Right renal pelvis (tissue), 4 donors: ENCODE results near the gene SPHK1. TPM values are rescaled to one million over a fixed set of nuclear protein-coding genes. Genes with fewer than 3 reads are reported as not detected.
A peak's percentile ranks its signal among the peaks of the same experiment; 100 is the strongest.
"Not testable (repeated sequence)": the region's sequence is repeated elsewhere in the genome, so short reads cannot be mapped to it uniquely, and the experiment has no call there.

Experiments
- DNase-seq, 4 donors: peaks; one replicate each; pipeline ENCODE4 v3.0.0-alpha.2; 2013; ENCODE audit warnings: low read depth in 4 of 4, low spot score in 3 of 4, missing footprints in 1 of 4
- polyA plus RNA-seq, 4 donors: library from polyadenylated mRNA; unstranded; fragments of 120-200 nt; gene quantifications; one replicate each; pipeline ENCODE4 v1.2.1, GENCODE V29; 2013; ENCODE audit not compliant: insufficient read length in 4 of 4

The SPHK1 gene
- polyA plus RNA-seq, result 1 to 10 TPM; 1.8 to 4.6 (median 2.7) TPM

- DNase-seq, result no peak
Observed at GRCh38 chr17:76384222-76384986, at the start of gene SPHK1. Gene SPHK1 (plus strand): TSS chr17:76384609. CDS start chr17:76385645, 1,036 bp downstream.

DNA sequence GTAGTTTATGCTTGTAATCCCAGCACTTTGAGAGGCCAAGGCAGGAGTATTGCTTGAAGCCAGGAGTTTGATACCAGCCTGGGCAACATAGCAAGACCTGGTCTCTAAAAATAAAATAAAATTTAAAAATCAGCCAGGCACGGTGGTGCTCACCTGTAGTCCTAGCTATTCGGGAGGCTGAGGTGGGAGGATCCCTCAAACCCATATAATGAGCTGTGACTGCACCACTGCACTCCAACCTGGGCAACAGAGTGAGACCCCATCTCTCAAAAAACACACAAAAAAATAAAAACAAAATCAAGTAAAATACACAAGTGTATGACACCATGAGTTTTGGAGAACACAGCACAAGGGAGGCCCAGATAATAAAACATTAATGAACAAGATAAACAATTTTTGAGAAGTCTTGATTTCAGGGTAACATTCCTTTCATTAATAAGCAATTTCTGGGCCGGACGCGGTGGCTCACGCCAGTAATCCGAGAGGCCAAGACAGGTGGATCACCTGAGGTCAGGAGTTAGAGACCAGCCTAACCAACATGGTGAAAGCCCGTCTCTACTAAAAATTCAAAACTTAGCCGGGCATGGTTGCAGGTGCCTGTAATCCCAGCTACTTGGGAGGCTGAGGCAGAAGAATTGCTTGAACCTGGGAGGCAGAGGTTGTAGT lies 48.6 kb upstream of the SPHK1 start:
- DNase-seq, result no peak

DNA sequence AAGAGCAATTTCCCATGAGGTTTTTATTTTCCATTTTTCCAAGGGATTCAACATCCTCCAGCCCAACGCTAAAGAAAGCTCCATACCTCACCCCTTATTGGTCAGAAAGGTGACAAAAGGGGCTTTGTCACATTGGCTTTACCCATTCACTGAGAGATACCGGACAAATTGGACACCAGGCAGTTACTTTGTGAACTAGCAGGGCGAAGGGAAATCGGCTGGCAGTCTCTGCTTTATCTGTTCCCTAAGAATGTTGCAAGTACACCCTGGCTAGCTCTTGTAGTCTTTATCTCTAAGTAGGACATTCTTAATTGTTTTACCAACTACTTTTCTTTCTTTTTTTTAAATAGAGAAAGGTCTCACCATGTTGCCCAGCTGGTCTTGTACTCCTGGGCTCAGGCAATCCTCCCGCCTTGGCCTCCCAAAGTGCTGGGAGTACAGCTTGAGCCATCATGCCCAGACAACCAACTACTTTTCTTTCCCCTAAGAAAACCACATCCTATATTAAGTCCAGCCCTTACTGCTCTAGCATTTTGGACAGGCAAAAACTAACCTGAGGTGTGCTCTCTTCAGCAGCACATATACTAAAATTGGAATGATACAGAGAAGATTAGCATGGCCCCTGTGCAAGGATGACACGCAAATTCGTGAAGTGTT lies 47.5 kb upstream of the SPHK1 start:
- no peak for DNase-seq

DNA sequence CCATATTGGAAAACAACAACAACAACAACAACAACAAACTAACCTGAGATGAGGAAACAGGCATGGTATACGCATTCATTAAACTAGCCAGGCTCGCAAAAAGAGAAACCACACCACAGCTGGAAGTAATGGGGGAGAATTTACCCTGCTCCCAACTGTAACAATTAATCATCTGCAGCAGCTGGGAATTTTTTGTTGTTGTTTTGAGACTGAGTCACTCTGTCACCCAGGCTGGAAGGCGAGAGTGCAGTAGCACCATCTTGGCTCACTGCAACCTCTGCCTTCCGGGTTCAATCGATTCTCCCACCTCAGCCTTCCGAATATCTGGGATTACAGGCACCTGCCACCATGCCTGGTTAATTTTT lies 47.0 kb upstream of the SPHK1 start:
- no peak for DNase-seq

DNA sequence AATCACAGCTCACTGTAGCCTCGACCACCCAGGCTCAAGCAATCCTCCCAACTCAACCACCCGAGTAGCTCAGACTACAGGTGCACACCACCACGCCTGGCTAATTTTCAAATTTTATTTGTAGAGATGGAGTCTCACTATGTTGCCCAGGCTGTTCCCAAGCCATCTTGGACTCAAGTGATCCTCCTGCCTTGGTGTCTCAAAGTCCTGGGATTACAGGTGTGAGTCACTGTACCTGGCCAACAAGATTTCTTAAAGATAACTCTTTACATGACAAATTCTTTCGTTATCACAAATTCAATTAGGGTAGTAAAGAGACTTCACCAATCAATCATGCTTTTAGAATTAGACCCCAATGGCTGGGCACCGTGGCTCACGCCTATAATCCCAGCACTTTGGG lies 43.1 kb upstream of the SPHK1 start:
- DNase-seq, result no peak

DNA sequence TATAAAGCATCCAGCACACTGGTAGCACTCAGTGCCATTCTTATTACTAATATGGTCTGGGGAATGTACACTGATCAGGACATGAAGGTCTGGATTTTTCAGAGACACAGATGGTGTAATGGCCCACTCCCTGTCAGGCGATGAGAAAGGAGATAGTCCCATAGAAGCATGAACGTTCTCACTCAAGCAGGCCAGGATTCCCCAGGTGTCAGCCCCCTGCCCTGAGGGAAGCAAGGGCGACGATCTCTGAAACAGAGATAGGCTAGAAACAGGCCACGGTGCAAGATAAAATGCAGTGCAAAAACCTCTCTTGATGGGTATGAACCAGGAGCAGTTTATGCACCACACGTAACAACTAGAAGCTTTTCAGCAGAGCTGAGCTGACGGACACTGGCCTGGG lies 41.3 kb upstream of the SPHK1 start:
- no peak for DNase-seq

- DNase-seq, result no peak
Observed at GRCh38 chr17:76345377-76345974, 38.9 kb upstream of the SPHK1 start.

GRCh38 chr17:76346936-76347335 lies 37.5 kb upstream of the SPHK1 start:
- DNase-seq, result not testable (repeated sequence)

DNA sequence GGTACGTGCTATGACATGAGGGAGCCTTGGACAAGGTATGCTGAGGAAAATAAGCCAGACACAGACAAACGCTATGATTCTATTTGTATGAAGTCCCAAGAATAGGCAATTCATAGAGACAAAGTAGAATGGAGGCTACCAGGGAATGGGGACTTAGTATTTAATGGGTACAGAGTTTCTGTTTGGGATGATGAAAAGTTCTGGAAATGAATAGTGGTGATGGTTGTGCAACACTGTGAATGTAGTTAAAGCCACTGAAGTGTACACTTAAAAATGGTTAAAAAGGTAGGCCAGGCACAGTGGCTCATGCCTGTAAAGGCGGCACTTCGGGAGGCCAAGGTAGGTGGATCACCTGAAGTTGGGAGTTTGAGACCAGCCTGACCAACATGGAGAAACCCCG lies 33.9 kb upstream of the SPHK1 start:
- no peak for DNase-seq

DNA sequence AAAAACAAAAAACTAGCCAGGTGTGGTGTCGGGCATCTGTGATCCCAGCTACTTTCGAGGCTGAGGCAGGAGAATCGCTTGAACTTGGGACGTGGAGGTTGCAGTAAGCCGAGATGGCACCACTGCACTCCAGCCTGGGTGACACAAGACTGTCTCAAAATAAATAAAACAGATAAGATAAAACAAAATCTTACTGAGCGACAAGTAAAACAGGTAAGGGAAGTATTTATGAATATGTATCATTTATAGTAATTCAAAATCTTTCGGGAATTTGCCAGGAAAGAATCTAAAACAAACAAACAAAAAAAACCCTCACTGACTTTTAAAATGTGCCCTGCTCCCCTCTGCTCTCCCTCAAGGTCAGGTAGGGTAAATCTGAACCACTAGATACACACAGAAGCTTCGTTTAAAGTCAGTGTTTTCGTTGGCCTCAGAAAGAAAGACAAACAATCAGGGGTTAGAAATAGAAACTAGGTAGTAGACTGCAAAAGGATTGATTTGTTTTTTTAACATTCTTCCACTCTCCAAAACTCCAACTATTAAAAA lies 32.8 kb upstream of the SPHK1 start:
- no peak for DNase-seq

- DNase-seq, result no peak
Observed at GRCh38 chr17:76353004-76353598, 31.3 kb upstream of the SPHK1 start.

- DNase-seq, result peak; percentile 78 to 96 (median 86)
Observed at GRCh38 chr17:76353599-76354316, 30.7 kb upstream of the SPHK1 start, which contains the start of gene PRPSAP1. Gene PRPSAP1 (minus strand): TSS chr17:76353916. CDS start chr17:76353703, 213 bp downstream.

- no peak for DNase-seq
Observed at GRCh38 chr17:76354317-76354729, 30.1 kb upstream of the SPHK1 start.

DNA sequence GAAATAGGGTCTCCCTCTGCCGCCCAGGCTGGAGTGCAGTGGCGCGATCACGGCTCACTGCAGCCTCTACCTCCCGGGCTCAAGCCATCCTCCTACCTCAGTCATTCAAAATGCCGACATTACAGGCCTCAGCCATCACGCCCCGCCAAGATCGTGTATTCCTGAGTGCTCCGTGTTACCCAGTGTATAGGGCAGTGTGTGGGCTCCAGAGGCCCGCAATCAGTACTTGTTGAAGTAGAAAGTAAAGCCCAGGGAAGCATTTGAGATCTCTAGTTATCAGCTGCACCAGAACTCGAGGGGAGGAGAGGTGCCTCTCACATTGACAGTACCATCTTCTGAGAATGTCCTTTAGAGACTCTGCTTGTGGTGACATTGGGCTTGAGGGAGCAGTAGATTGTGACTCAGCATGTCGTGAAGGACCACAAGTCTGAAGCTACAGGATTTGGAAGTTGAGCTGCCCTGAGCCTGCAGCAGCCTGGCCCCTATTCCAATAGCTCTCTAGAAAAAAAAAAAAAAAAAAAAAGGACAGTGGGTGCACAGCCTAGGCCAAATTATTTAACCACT lies 29.6 kb upstream of the SPHK1 start:
- DNase-seq, result no peak

GRCh38 chr17:76356803-76357456 lies 27.5 kb upstream of the SPHK1 start:
- DNase-seq, result no peak

GRCh38 chr17:76357597-76358158 lies 26.7 kb upstream of the SPHK1 start:
- DNase-seq, result no peak

DNA sequence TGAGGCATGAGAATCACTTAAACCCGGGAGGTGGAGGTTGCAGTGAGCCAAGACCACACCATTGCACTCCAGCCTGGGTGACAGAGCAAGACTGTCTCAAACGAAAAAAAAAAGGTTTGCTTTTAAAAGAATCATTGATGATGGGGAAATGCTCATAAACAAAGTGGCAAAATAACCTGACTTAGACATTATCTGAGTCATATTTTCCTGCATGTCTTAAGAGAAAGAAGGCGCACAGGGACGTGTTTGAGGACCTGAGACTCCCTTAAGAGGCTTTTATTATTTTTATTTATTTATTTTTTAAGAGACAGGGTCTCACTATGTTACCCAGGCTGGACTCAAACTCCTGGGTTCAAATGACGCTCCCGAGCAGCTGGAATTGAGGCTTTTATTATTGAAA lies 25.0 kb upstream of the SPHK1 start:
- DNase-seq, result no peak

- DNase-seq, result not testable (repeated sequence)
Observed at GRCh38 chr17:76359776-76360175, 24.6 kb upstream of the SPHK1 start.

GRCh38 chr17:76360461-76360860 lies 23.9 kb upstream of the SPHK1 start:
- no peak for DNase-seq
